Activated CD4-positive, CD25-positive, alpha-beta regulatory T cell treated with anti-CD3 and anti-CD28 coated beads, Interleukin-2, amount 50 U/mL, for 24 hours (primary cell): ENCODE results near the gene GSTO2.
A peak's percentile ranks its signal among the peaks of the same experiment; 100 is the strongest.

ENCODE experiments used
- ATAC-seq, 2 donors: fragments of 150-1000 bp; cut with Tn5 transposase; one replicate each; pipeline ENCODE4 v1.10.0; 2021; ENCODE audit warnings: mild to moderate bottlenecking in 1 of 2, moderate library complexity in 1 of 2

The GSTO2 gene

GRCh38 chr10:104309980-104310978 lies 41.3 kb downstream of the GSTO2 start:
- ATAC-seq = no peak

GRCh38 chr10:104311184-104311720 lies 42.3 kb downstream of the GSTO2 start:
- ATAC-seq = no peak

GRCh38 chr10:104314591-104315485 lies 45.9 kb downstream of the GSTO2 start:
- ATAC-seq = no peak

- no peak for ATAC-seq
Observed at GRCh38 chr10:104315486-104315921, 46.5 kb downstream of the GSTO2 start.

- no peak for ATAC-seq
Observed at GRCh38 chr10:104316321-104317099, 47.5 kb downstream of the GSTO2 start.

- ATAC-seq = no peak
Observed at GRCh38 chr10:104317269-104317710, 48.3 kb downstream of the GSTO2 start.

- no peak for ATAC-seq
Observed at GRCh38 chr10:104317726-104318299, 48.8 kb downstream of the GSTO2 start.

GRCh38 chr10:104318326-104318725 lies 49.3 kb downstream of the GSTO2 start:
- ATAC-seq = no peak

- no peak for ATAC-seq
Observed at GRCh38 chr10:104318810-104319741, 50.1 kb downstream of the GSTO2 start.

GRCh38 chr10:104321226-104321625 lies 52.2 kb downstream of the GSTO2 start:
- no peak for ATAC-seq

- peak in 1 of 2 donors; percentile 28 for ATAC-seq
Observed at GRCh38 chr10:104321725-104322415, 52.9 kb downstream of the GSTO2 start.

- peak in 1 of 2 donors; percentile 27 for ATAC-seq
Observed at GRCh38 chr10:104322416-104322782, 53.4 kb downstream of the GSTO2 start.

GRCh38 chr10:104323085-104323484 lies 54.1 kb downstream of the GSTO2 start:
- no peak for ATAC-seq

- ATAC-seq = no peak
Observed at GRCh38 chr10:104323760-104324201, 54.8 kb downstream of the GSTO2 start.

GRCh38 chr10:104324221-104324686 lies 55.3 kb downstream of the GSTO2 start:
- ATAC-seq = no peak

- no peak for ATAC-seq
Observed at GRCh38 chr10:104324931-104325330, 55.9 kb downstream of the GSTO2 start.

GRCh38 chr10:104325436-104326435 lies 56.8 kb downstream of the GSTO2 start:
- no peak for ATAC-seq

- ATAC-seq = no peak
Observed at GRCh38 chr10:104326991-104327610, 58.1 kb downstream of the GSTO2 start.
